GM12878 (cell line): ENCODE data around the gene AQP2. TPM values are rescaled to one million over a fixed set of nuclear protein-coding genes. Genes with fewer than 3 reads are reported as not detected.

ENCODE experiments used
- ATAC-seq: fragments of 200-7000 bp; cut with Tn5 transposase; 3 replicates; pipeline ENCODE4 v1.9.1; 2020; ENCODE audit warnings: mild to moderate bottlenecking, moderate library complexity
- BruUV-seq: library from RNA; stranded (reverse); fragments of 400-500 nt; replicated peaks from 2 replicates; lab custom pipeline; 2021; lab: Mats Ljungman, UMichigan
- CTCF ChIA-PET: fragments of 300-600 bp; sonication (Branson Sonifier 250); formaldehyde crosslinking; extraction: SDS; loops from one replicate; lab custom pipeline; 2021; ENCODE audit warnings: inconsistent platforms; lab: Yijun Ruan, JAX
- POLR2A ChIA-PET: fragments of 350-600 bp; formaldehyde crosslinking; extraction: SDS; loops from one replicate; lab custom pipeline; 2021; ENCODE audit warnings: inconsistent platforms; lab: Charles Lee
- RAD21 ChIA-PET: fragments of 300-600 bp; sonication (Branson Sonifier 250); formaldehyde crosslinking; loops from one replicate; lab custom pipeline; 2023; ENCODE audit warnings: antibody characterized with exemption; ENCODE audit not compliant: unreplicated experiment; lab: Charles Lee
- SMC1A ChIA-PET: fragments of 300-600 bp; sonication (Branson Sonifier 250); formaldehyde crosslinking; loops from one replicate; lab custom pipeline; 2023; ENCODE audit not compliant: unreplicated experiment, uncharacterized antibody; lab: Charles Lee
- DNase-seq: peaks from one replicate; pipeline ENCODE4 v3.0.0-alpha.2; 2011; ENCODE audit warnings: low read depth, low spot score
- FAIRE-seq: peaks from 3 replicates; lab custom pipeline; 2011; peaks lifted over from hg19 to GRCh38; lab: Jason Lieb, UNC
- H2AFZ ChIP-seq: 2 replicates; pipeline ENCODE4 v1.6.0; 2011; ENCODE audit warnings: low read depth, low read length, control low read depth; ENCODE audit not compliant: control insufficient read depth
- H3K27ac ChIP-seq: 2 replicates; pipeline ENCODE4 v1.5.1; 2011; ENCODE audit warnings: control low read depth; ENCODE audit not compliant: control insufficient read depth, insufficient read depth
- H3K27me3 ChIP-seq, 2 experiments: replicated peaks in 1 of 2; 2 replicates each; pipeline versions ENCODE4 v1.6.0 to v1.6.1; 2011; ENCODE audit warnings: low read length in 1 of 2; ENCODE audit not compliant: control insufficient read depth in 2 of 2, insufficient read depth in 2 of 2
- H3K36me3 ChIP-seq, 2 experiments: 2 replicates each; pipeline ENCODE4 v1.5.1; 2011; ENCODE audit warnings: low read length in 1 of 2; ENCODE audit not compliant: control insufficient read depth in 2 of 2, insufficient read depth in 2 of 2
- H3K4me1 ChIP-seq: 2 replicates; pipeline ENCODE4 v1.6.1; 2011; ENCODE audit warnings: mild to moderate bottlenecking, low read length, moderate library complexity, mixed read lengths; ENCODE audit not compliant: control insufficient read depth, insufficient read depth
- H3K4me2 ChIP-seq: 2 replicates; pipeline ENCODE4 v1.6.0; 2011; ENCODE audit warnings: control low read depth; ENCODE audit not compliant: control insufficient read depth, insufficient read depth
- H3K4me3 ChIP-seq: fragments of 200-600 bp; sonication (generic); 2 replicates; pipeline ENCODE4 v1.5.1; 2016
- H3K79me2 ChIP-seq: 2 replicates; pipeline ENCODE4 v1.6.0; 2011; ENCODE audit warnings: low read length; ENCODE audit not compliant: control insufficient read depth, insufficient read depth
- H3K9ac ChIP-seq: 2 replicates; pipeline ENCODE4 v1.8.0; 2011; ENCODE audit warnings: low read length, control low read depth, mixed read lengths; ENCODE audit not compliant: control insufficient read depth, insufficient read depth
- H3K9me3 ChIP-seq: replicated peaks from 3 replicates; pipeline ENCODE4 v1.5.1; 2011; ENCODE audit warnings: mild to moderate bottlenecking, low read length; ENCODE audit not compliant: control insufficient read depth, insufficient read depth
- H4K20me1 ChIP-seq: 2 replicates; pipeline ENCODE4 v1.6.0; 2011; ENCODE audit not compliant: control insufficient read depth, insufficient read depth
- BHLHE40 ChIP-seq, 2 experiments: fragments of 450-650 bp in 1 of 2; IDR thresholded peaks; 2 replicates each; pipeline ENCODE4 v1.6.1; 2011 to 2017; ENCODE audit warnings: low read depth in 2 of 2, borderline replicate concordance in 1 of 2, improper control_type of control experiment in 1 of 2, low read length in 1 of 2, mild to moderate bottlenecking in 1 of 2
- CBX3 ChIP-seq: fragments of 200-600 bp; sonication (generic); IDR thresholded peaks from 2 replicates; pipeline ENCODE4 v1.6.1; 2016; ENCODE audit warnings: low read depth, borderline replicate concordance
- ELK1 ChIP-seq: IDR thresholded peaks from 2 replicates; pipeline ENCODE4 v1.6.1; 2012; ENCODE audit warnings: low read depth, low read length, improper control_type of control experiment
- FOS ChIP-seq: IDR thresholded peaks from 3 replicates; pipeline ENCODE4 v1.6.1; 2011; ENCODE audit warnings: borderline replicate concordance; ENCODE audit not compliant: insufficient read length; ENCODE audit errors: extremely low read depth
- NKRF ChIP-seq: fragments of 450-650 bp; conservative IDR thresholded peaks from 2 replicates; pipeline ENCODE4 v1.6.1; 2017; ENCODE audit warnings: mild to moderate bottlenecking, moderate library complexity
- POU2F2 ChIP-seq: IDR thresholded peaks from 3 replicates; pipeline ENCODE4 v1.6.1; 2011; ENCODE audit warnings: low read depth, mild to moderate bottlenecking, low read length, borderline replicate concordance
- RUNX3 ChIP-seq: IDR thresholded peaks from 2 replicates; pipeline ENCODE4 v1.6.1; 2012; ENCODE audit warnings: low read length, inconsistent platforms
- STAT1 ChIP-seq: fragments of 450-650 bp; conservative IDR thresholded peaks from 2 replicates; pipeline ENCODE4 v1.6.1; 2014; ENCODE audit warnings: antibody characterized with exemption, mild to moderate bottlenecking
- STAT3 ChIP-seq: IDR thresholded peaks from 2 replicates; pipeline ENCODE4 v1.6.1; 2011; ENCODE audit warnings: low read depth, low read length, improper control_type of control experiment
- SUZ12 ChIP-seq: fragments of 200-600 bp; sonication (generic); IDR thresholded peaks from one replicate; pipeline ENCODE4 v1.6.1; 2018; ENCODE audit warnings: antibody characterized with exemption, mild to moderate bottlenecking; ENCODE audit not compliant: unreplicated experiment
- WGBS: methylation state at CpG from one replicate; pipeline ENCODE4 v1.1.6; 2016; ENCODE audit warnings: low lambda C conversion rate; ENCODE audit not compliant: insufficient replicate concordance, insufficient coverage; ENCODE audit errors: missing lambda C conversion rate; 5-methylcytosine and 5-hydroxymethylcytosine counted together
- in situ Hi-C: fragments of 300-500 bp; cut with MboI; formaldehyde crosslinking; loops from 9 replicates; pipeline ENCODE4 v1.14.3; 2018; ENCODE audit warnings: mixed read lengths
- intact Hi-C: fragments of 100-400 bp; cut with micrococcal nuclease; formaldehyde crosslinking; loops from one replicate; pipeline ENCODE4 v1.14.2; 2022; ENCODE audit not compliant: unreplicated experiment
- polyA plus RNA-seq, 11 experiments: library from polyadenylated mRNA; depleted of rRNA in 4 of 11; unstranded in 6 of 11; stranded (reverse) in 5 of 11; fragments of >200 nt; fragmentation: Nextera tagmentation in 4 of 11; fragmentation: Illumina TruSeq in 1 of 11; extraction: Ambion mirVana in 4 of 11; extraction: Trizol in 1 of 11; gene quantifications; 1 replicate in 1 of 11; 2 replicates in 10 of 11; pipeline versions ENCODE4 v1.2.1 to v1.2.3, GENCODE V29; 2011 to 2016; ENCODE audit warnings: inconsistent platforms in 2 of 11, missing spikeins in 2 of 11, low read depth in 1 of 11
- total RNA-seq, 4 experiments: library from RNA; depleted of rRNA in 3 of 4; stranded (reverse); fragments of >200 nt in 3 of 4; fragmentation: Illumina TruSeq in 1 of 4; extraction: Trizol in 1 of 4; gene quantifications; 2 replicates each; pipeline versions ENCODE4 v1.2.1 to v1.2.3, GENCODE V29; 2013 to 2021

The AQP2 gene
- total and polyA plus RNA-seq, 10 of the 15 experiments (the other 5 are each of a cell fraction or from before 2014, with no cell fraction given): not detected

GRCh38 chr12:49904601-49905000, 45.9 kb upstream of the AQP2 start:
- ChIA-PET POLR2A (no interaction called here), SMC1A (no interaction called here), CTCF (interaction anchor here (2.3 kb wide), 1 partner anchor 41 kb away, joined by 7 read pairs; no protein-coding TSS in a partner anchor)
- BruUV-seq: no TSS peak
- ATAC-seq: no peak
- H3K4me1 ChIP-seq: no peaks in the 10 kb centered on the region
- intact Hi-C loops: no loop called here
- FAIRE-seq: no peak
- H3K9ac ChIP-seq: no peak overlapping the region
- H3K27me3 ChIP-seq: peaks cover 6 to 8% of the 10 kb centered on the region in 2 experiments
- H4K20me1 ChIP-seq: no peaks in the 10 kb centered on the region
- 46% methylated on average over 11 of the region's 11 CpGs for WGBS
- no peaks in the 10 kb centered on the region for H3K79me2 ChIP-seq
- H3K4me2 ChIP-seq: no peak overlapping the region
- H3K36me3 ChIP-seq: no peaks in the 10 kb centered on the region
- no peak for DNase-seq
- H3K4me3 ChIP-seq: no peak overlapping the region
- no peaks in the 10 kb centered on the region for H3K9me3 ChIP-seq
- no peak overlapping the region for H3K27ac ChIP-seq
- TF ChIP-seq BHLHE40 (IDR thresholded peaks at IDR 0.05; ENCODE audit: borderline replicate concordance in 1 of 2, low read depth in 2 of 2, low read length in 1 of 2): no peak
- no peak for TF ChIP-seq SUZ12
- TF ChIP-seq, all 136 proteins: peak for 0
- H2AFZ ChIP-seq: no peak overlapping the region
- in situ Hi-C loops: no loop called here
- RAD21 ChIA-PET: no interaction called here

GRCh38 chr12:49905718-49906314, 44.7 kb upstream of the AQP2 start:
- Histone ChIP-seq H3K4me2 (no peak overlapping the region), H4K20me1 (no peaks in the 10 kb centered on the region), H3K9me3 (no peaks in the 10 kb centered on the region), H3K4me3 (no peak overlapping the region), H2AFZ (no peak overlapping the region), H3K27ac (no peak overlapping the region), H3K4me1 (no peaks in the 10 kb centered on the region), H3K9ac (no peak overlapping the region), H3K36me3 (no peaks in the 10 kb centered on the region), H3K27me3 (peaks cover 6 to 8% of the 10 kb centered on the region in 2 experiments), H3K79me2 (no peaks in the 10 kb centered on the region)
- intact Hi-C loops (no loop called here), in situ Hi-C loops (no loop called here)
- ChIA-PET SMC1A (no interaction called here), RAD21 (no interaction called here), POLR2A (no interaction called here), CTCF (interaction anchor here (2.3 kb wide), 1 partner anchor 40 kb away, joined by 7 read pairs; no protein-coding TSS in a partner anchor)
- TF ChIP-seq STAT1: no peak
- TF ChIP-seq POU2F2: no peak
- TF ChIP-seq CBX3: no peak
- TF ChIP-seq FOS: no peak
- no peak for TF ChIP-seq STAT3
- TF ChIP-seq RUNX3: no peak
- TF ChIP-seq NKRF: no peak
- no peak for TF ChIP-seq ELK1
- DNase-seq: no peak
- 62% methylated on average over 7 of the region's 7 CpGs for whole genome bisulfite sequencing
- ATAC-seq: no peak
- no TSS peak for BruUV-seq
- no peak for FAIRE-seq
